IMR-90 (cell line): ENCODE measurements around the gene IGHMBP2. TPM values are rescaled to one million over a fixed set of nuclear protein-coding genes. Genes with fewer than 3 reads are reported as not detected.

Experiments
- ATAC-seq: fragments of 200-7000 bp; cut with Tn5 transposase; 2 replicates; pipeline ENCODE4 v1.9.1; 2020; ENCODE audit warnings: low read depth, mild to moderate bottlenecking, moderate library complexity
- BruUV-seq: library from RNA; stranded (reverse); fragments of 400-500 nt; replicated peaks from 2 replicates; lab custom pipeline; 2021; lab: Mats Ljungman, UMichigan
- CTCF ChIA-PET: fragments of 300-600 bp; formaldehyde crosslinking; extraction: SDS; loops from one replicate; lab custom pipeline; 2021; ENCODE audit warnings: antibody characterized with exemption; lab: Yijun Ruan, JAX
- POLR2A ChIA-PET: fragments of 300-600 bp; sonication (Branson Sonifier 250); formaldehyde crosslinking; loops from one replicate; lab custom pipeline; 2022; ENCODE audit warnings: antibody characterized with exemption; ENCODE audit not compliant: unreplicated experiment; lab: Charles Lee
- DNase-seq: peaks from one replicate; pipeline ENCODE4 v3.0.0; 2013
- H2AFZ ChIP-seq: replicated peaks from 2 replicates; pipeline ENCODE3; 2013; ENCODE audit warnings: low read length, mild to moderate bottlenecking; ENCODE audit not compliant: poor library complexity
- H2AK5ac ChIP-seq: 2 replicates; pipeline ENCODE4 v1.6.1; 2013; ENCODE audit warnings: low read depth, low read length, inconsistent platforms
- H2AK9ac ChIP-seq: replicated peaks from 2 replicates; pipeline ENCODE3; 2013; ENCODE audit warnings: mild to moderate bottlenecking, low read depth, low read length, moderate library complexity; ENCODE audit not compliant: poor library complexity
- H2BK120ac ChIP-seq: 2 replicates; pipeline ENCODE4 v1.6.1; 2013; ENCODE audit warnings: low read depth, low read length, inconsistent platforms
- H2BK15ac ChIP-seq: 3 replicates; pipeline ENCODE4 v1.6.1; 2013; ENCODE audit warnings: low read depth, low read length, inconsistent platforms
- H2BK20ac ChIP-seq: 2 replicates; pipeline ENCODE4 v1.6.1; 2013; ENCODE audit warnings: low read depth, mild to moderate bottlenecking, inconsistent platforms, low read length, moderate library complexity
- H2BK5ac ChIP-seq: 2 replicates; pipeline ENCODE4 v1.6.1; 2013; ENCODE audit warnings: mild to moderate bottlenecking, low read depth, low read length, inconsistent platforms; ENCODE audit not compliant: poor library complexity, severe bottlenecking
- H3K14ac ChIP-seq: replicated peaks from 2 replicates; pipeline ENCODE4 v1.6.1; 2013; ENCODE audit warnings: low read depth, low read length, inconsistent platforms
- H3K18ac ChIP-seq: 2 replicates; pipeline ENCODE4 v1.6.1; 2013; ENCODE audit warnings: low read depth, low read length, control low read depth
- H3K23ac ChIP-seq: 2 replicates; pipeline ENCODE4 v1.6.1; 2013; ENCODE audit warnings: low read depth, low read length, inconsistent platforms
- H3K27ac ChIP-seq: 2 replicates; pipeline ENCODE4 v1.5.1; 2013; ENCODE audit warnings: mild to moderate bottlenecking, control low read depth, low read length; ENCODE audit not compliant: insufficient read depth
- H3K27me3 ChIP-seq: 2 replicates; pipeline ENCODE4 v1.6.1; 2013; ENCODE audit warnings: low read length; ENCODE audit not compliant: control insufficient read depth, insufficient read depth
- H3K36me3 ChIP-seq: 2 replicates; pipeline ENCODE4 v1.6.1; 2013; ENCODE audit warnings: low read length, mixed read lengths; ENCODE audit not compliant: control insufficient read depth, insufficient read depth
- H3K4ac ChIP-seq: 2 replicates; pipeline ENCODE4 v1.6.1; 2013; ENCODE audit warnings: low read depth, low read length, inconsistent platforms
- H3K4me1 ChIP-seq: 2 replicates; pipeline ENCODE4 v1.6.1; 2013; ENCODE audit warnings: low read length, mixed read lengths; ENCODE audit not compliant: control insufficient read depth, insufficient read depth
- H3K4me2 ChIP-seq: 2 replicates; pipeline ENCODE4 v1.6.1; 2013; ENCODE audit warnings: low read depth, mild to moderate bottlenecking, control low read depth, low read length, moderate library complexity
- H3K4me3 ChIP-seq: 2 replicates; pipeline ENCODE4 v1.5.1; 2013; ENCODE audit warnings: low read depth, mild to moderate bottlenecking, control low read depth, low read length, moderate library complexity; ENCODE audit not compliant: insufficient read depth
- H3K56ac ChIP-seq: 2 replicates; pipeline ENCODE4 v1.6.1; 2013; ENCODE audit warnings: low read length, inconsistent platforms; ENCODE audit not compliant: insufficient read depth; ENCODE audit errors: extremely low read depth
- H3K79me1 ChIP-seq, 2 experiments: 2 replicates each; pipeline ENCODE4 v1.6.1; 2013; ENCODE audit warnings: low read length in 2 of 2, inconsistent platforms in 1 of 2, low read depth in 1 of 2
- H3K9ac ChIP-seq: 2 replicates; pipeline ENCODE4 v1.6.1; 2013; ENCODE audit warnings: low read depth, low read length, control low read depth
- H3K9me1 ChIP-seq: 2 replicates; pipeline ENCODE4 v1.6.1; 2013; ENCODE audit warnings: low read length, inconsistent platforms; ENCODE audit not compliant: insufficient read depth
- H3K9me3 ChIP-seq: 2 replicates; pipeline ENCODE4 v1.6.1; 2013; ENCODE audit warnings: low read length; ENCODE audit not compliant: control insufficient read depth, insufficient read depth
- H4K20me1 ChIP-seq: 2 replicates; pipeline ENCODE4 v1.6.1; 2013; ENCODE audit warnings: low read length, inconsistent platforms; ENCODE audit not compliant: insufficient read depth
- H4K5ac ChIP-seq: 2 replicates; pipeline ENCODE4 v1.6.1; 2013; ENCODE audit warnings: mild to moderate bottlenecking, low read depth, low read length, control low read depth
- H4K8ac ChIP-seq, 2 experiments: 2 replicates each; pipeline ENCODE4 v1.6.1; 2013; ENCODE audit warnings: low read depth in 2 of 2, low read length in 2 of 2, control low read depth in 1 of 2, inconsistent platforms in 1 of 2
- H4K91ac ChIP-seq: 2 replicates; pipeline ENCODE4 v1.6.1; 2013; ENCODE audit warnings: low read depth, low read length, inconsistent platforms; ENCODE audit not compliant: insufficient read depth
- BHLHE40 ChIP-seq: fragments of 150-350 bp; IDR thresholded peaks from 2 replicates; pipeline ENCODE4 v1.6.1; 2016; ENCODE audit warnings: mild to moderate bottlenecking, low read depth, low read length
- CEBPB ChIP-seq: IDR thresholded peaks from 2 replicates; pipeline ENCODE4 v1.6.1; 2012; ENCODE audit warnings: low read depth, low read length, improper control_type of control experiment
- FOS ChIP-seq: fragments of 150-350 bp; IDR thresholded peaks from 2 replicates; pipeline ENCODE4 v1.6.1; 2016; ENCODE audit warnings: low read depth, low read length
- MAFK ChIP-seq: IDR thresholded peaks from 2 replicates; pipeline ENCODE4 v1.6.1; 2012; ENCODE audit warnings: low read depth, low read length, improper control_type of control experiment
- MXI1 ChIP-seq: IDR thresholded peaks from 2 replicates; pipeline ENCODE4 v1.6.1; 2012; ENCODE audit warnings: low read depth, mild to moderate bottlenecking, low read length, moderate library complexity, borderline replicate concordance
- POLR2A ChIP-seq: IDR thresholded peaks from 2 replicates; pipeline ENCODE4 v1.6.1; 2012; ENCODE audit warnings: mild to moderate bottlenecking, low read depth, low read length
- RCOR1 ChIP-seq: IDR thresholded peaks from 2 replicates; pipeline ENCODE4 v1.6.1; 2012; ENCODE audit warnings: mild to moderate bottlenecking, low read length, improper control_type of control experiment; ENCODE audit not compliant: insufficient replicate concordance
- RFX5 ChIP-seq: IDR thresholded peaks from 2 replicates; pipeline ENCODE4 v1.8.0; 2012; ENCODE audit warnings: low read depth, mild to moderate bottlenecking, low read length, moderate library complexity
- SMC3 ChIP-seq: fragments of 150-350 bp; IDR thresholded peaks from 2 replicates; pipeline ENCODE4 v1.6.1; 2016; ENCODE audit warnings: low read depth, mild to moderate bottlenecking, antibody characterized with exemption, low read length, moderate library complexity
- WGBS, 2 experiments: methylation state at CpG; one replicate each; pipeline versions ENCODE4 v1.1.5 to v1.1.7; 2013; ENCODE audit warnings: missing lambda C conversion rate in 2 of 2; ENCODE audit not compliant: insufficient read length in 1 of 2; ENCODE audit errors: extremely low coverage in 2 of 2; 5-methylcytosine and 5-hydroxymethylcytosine counted together
- dilution Hi-C: fragments of 300-500 bp; cut with HindIII; formaldehyde crosslinking; loops from one replicate; pipeline ENCODE4 v1.14.3; 2018; ENCODE audit warnings: low sequenced_read_pairs; ENCODE audit not compliant: unreplicated experiment
- in situ Hi-C: fragments of 300-500 bp; cut with MboI; formaldehyde crosslinking; loops from 3 replicates; pipeline ENCODE4 v1.14.3; 2019; ENCODE audit warnings: low sequenced_read_pairs, inconsistent platforms, mixed read lengths
- intact Hi-C: fragments of 100-400 bp; cut with micrococcal nuclease; formaldehyde crosslinking; loops from 2 replicates; pipeline ENCODE4 v1.10.0; 2022
- polyA plus RNA-seq, 3 experiments: library from polyadenylated mRNA; depleted of rRNA; stranded (reverse); fragments of >200 nt; gene quantifications; 2 replicates each; pipeline ENCODE4 v1.2.3, GENCODE V29; 2012; ENCODE audit warnings: low replicate concordance in 1 of 3
- total RNA-seq: library from RNA; depleted of rRNA; stranded (reverse); fragments of >200 nt; gene quantifications from 2 replicates; pipeline ENCODE4 v1.2.3, GENCODE V29; 2012
- TF ChIP-seq, protein P1 (sequence below): fragments of 150-350 bp; IDR thresholded peaks from 2 replicates; pipeline ENCODE4 v1.6.1; 2017; ENCODE audit warnings: mild to moderate bottlenecking, antibody characterized with exemption, low read length, low read depth

IGHMBP2 gene
- total and polyA plus RNA-seq, 2 of the 4 experiments (the other 2 are of a cell fraction) = 4.5 to 11.1 TPM

DNA sequence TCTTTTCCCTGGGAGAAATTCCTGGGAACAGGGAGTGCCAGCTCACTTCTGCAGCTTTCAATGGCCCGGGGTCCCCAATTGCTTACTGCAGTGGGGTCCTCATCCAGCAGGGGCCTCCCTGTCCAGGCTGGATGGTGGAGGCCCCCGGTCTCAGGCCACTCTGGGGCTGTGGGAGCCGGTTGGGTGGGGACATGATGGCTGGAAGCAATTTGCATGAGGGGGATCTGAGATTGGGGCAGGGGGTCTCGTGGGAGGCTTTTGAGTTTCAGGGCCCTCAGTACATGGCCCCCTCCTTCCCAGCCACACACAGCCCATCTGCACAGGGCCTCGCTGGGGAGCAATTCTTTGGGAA, 51.9 kb downstream of the IGHMBP2 start:
- Histone ChIP-seq H3K27ac (no peak overlapping the region), H4K20me1 (no peaks in the 10 kb centered on the region), H3K9me3 (no peaks in the 10 kb centered on the region), H2AFZ (peak overlapping the region; percentile 87), H3K9me1 (no peaks in the 10 kb centered on the region), H3K18ac (no peak overlapping the region), H3K4me1 (no peaks in the 10 kb centered on the region), H4K8ac (no peak overlapping the region), H3K4me3 (no peak overlapping the region), H4K5ac (no peak overlapping the region), H3K4me2 (no peak overlapping the region), H2BK15ac (no peak overlapping the region), H3K23ac (no peak overlapping the region), H3K4ac (no peak overlapping the region), H4K91ac (no peak overlapping the region), H3K27me3 (peaks cover 2% of the 10 kb centered on the region), H2BK5ac (no peak overlapping the region), H3K79me1 (no peaks in the 10 kb centered on the region), H3K9ac (no peak overlapping the region), H2AK9ac (no peak overlapping the region), H2BK20ac (no peak overlapping the region), H2AK5ac (no peak overlapping the region), H3K36me3 (no peaks in the 10 kb centered on the region), H3K56ac (no peak overlapping the region), H2BK120ac (no peak overlapping the region), H3K14ac (no peak overlapping the region)
- no peak for TF ChIP-seq BHLHE40
- TF ChIP-seq CEBPB = no peak
- no peak for TF ChIP-seq POLR2A
- TF ChIP-seq RCOR1 = no peak
- no peak for TF ChIP-seq RFX5
- TF ChIP-seq, protein P1, sequence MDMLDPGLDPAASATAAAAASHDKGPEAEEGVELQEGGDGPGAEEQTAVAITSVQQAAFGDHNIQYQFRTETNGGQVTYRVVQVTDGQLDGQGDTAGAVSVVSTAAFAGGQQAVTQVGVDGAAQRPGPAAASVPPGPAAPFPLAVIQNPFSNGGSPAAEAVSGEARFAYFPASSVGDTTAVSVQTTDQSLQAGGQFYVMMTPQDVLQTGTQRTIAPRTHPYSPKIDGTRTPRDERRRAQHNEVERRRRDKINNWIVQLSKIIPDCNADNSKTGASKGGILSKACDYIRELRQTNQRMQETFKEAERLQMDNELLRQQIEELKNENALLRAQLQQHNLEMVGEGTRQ = no peak
- no peak for TF ChIP-seq SMC3
- TF ChIP-seq FOS = no peak
- no peak for TF ChIP-seq MXI1
- TF ChIP-seq MAFK = no peak
- DNase-seq = no peak
- ChIA-PET POLR2A (no interaction called here), CTCF (no interaction called here)
- no TSS peak for BruUV-seq
- in situ Hi-C loops (no loop called here), dilution Hi-C loops (no loop called here), intact Hi-C loops (no loop called here)
- WGBS, 2 experiments = no CpG with 5 or more reads among the region's 5 CpGs
- peak; percentile 35; the same call in 1 of the 2 replicates for ATAC-seq
